GM18498 (cell line): Measurements from ENCODE around the gene DPH1.

Experiments used
- ATAC-seq: cut with Tn5 transposase; IDR thresholded peaks from one replicate; pipeline ENCODE4 v1.9.1; 2021; ENCODE audit warnings: mild to moderate bottlenecking, moderate library complexity; ENCODE audit not compliant: unreplicated experiment

DPH1 gene

DNA sequence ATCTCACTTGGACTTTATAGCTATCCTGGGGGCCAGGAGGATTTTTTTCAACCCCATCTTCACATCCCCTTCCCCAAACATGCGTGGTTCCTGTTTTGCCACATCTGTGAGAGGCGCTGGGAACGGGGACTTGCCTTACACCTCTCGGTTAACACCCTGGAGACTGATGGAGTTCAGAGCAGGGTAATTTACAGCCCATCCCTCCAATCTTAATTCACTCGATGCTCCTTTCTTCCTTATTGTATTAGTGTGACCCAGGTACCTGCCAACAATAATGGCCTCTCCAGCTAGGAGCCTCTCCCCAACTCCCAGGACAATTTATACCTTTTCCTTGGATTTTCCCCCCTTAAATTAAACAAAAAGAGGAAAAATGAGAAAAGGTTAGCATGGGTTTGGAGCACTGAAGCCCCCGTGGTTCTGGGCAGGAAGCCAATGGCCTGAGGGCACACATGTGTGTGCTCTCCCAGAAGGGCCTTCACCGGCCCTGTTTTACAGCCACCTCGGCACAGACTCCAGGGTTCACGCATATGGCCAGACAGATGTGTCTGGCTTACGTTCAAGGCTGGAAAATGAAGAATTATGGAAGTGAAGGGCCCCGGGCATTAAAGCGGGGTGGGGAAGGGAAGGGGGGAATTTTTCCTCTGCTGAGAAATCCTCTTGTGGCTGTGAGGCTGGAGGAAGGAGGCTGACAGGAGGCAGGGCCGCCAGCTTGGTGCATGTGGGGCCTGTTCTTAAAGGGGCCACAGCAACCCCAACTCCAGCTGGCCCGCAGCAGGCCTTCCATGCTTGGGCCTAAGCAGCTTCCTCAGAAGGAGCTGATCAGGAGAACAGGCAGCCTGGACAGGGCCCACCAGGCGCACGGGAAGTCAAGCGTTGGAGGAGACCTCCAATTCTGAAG lies 46.4 kb downstream of the DPH1 start:
- no peak for ATAC-seq

DNA sequence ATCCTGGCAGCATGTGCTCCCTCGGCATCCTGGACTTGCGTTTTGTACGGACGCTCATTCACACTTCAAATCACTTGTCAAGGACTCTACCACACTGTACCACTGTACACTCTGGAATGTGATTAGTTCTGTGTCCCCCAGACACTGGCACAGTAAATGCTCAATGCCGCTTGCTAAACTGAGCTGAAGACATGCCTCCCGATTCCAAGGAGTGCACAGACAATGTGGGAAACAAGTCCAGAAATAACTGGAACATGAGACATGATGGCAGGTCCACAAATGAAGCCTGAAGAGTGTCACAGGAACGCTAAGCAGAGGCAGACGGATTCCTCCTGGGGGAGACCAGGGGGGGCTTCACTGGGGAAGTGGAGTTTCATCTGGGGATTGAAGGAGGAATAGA lies 47.1 kb downstream of the DPH1 start:
- no peak for ATAC-seq

DNA sequence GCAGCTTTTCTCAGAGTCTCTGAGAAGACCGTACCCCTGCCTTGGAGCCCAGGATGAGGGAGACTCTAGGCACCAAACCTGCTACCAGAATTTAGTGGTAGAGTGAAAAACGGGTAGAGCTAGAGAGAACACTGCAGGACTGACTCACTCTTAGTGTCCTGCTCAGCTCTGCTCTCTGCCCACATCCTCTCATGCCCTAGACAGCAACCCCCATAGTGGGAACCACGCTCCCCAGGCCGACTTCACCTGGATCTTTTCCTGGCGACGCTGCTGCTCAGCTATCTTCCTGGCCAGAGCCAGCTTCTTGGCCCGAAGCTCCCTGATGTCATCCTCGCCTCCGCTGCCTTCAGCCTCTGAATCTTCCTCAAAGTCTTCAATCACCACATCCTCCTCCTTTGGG lies 51.6 kb downstream of the DPH1 start:
- ATAC-seq, result no peak

DNA sequence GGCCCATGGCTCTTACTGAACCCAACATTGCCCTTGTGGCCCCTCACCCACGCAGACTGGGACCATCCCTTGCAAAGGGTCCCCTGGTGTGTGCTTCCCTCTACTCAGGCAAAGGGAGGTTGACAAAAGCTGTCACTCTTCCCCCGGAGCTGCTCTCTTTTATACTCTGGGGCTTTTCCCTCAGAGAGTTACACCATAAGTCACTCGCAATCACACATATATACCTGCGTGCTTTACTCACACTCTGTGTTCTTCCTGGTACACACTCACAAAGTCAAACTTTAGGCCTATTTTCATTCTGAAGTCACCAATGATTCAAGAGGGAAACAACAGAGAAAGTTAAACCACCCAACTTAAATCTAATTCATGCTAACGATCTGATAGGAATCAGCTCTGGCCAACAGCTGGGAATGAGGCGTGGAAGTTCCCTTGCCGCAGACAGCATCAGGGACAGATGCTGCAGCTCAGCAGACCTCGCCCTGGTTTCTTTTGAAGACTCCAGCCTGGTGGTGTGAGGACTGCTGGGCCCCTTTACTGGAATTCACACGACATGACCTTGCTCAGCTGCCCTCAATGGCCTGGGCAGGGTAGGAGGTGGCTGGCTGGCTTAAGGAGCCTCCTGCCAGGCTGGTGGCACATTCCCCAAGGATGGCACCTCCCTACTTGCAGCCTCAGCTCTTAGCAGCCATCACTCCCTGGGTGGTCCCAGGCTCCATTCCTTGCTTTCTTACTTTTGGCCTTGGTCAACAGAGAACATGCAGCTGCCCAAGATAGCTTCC lies 52.2 kb downstream of the DPH1 start:
- ATAC-seq, result no peak

DNA sequence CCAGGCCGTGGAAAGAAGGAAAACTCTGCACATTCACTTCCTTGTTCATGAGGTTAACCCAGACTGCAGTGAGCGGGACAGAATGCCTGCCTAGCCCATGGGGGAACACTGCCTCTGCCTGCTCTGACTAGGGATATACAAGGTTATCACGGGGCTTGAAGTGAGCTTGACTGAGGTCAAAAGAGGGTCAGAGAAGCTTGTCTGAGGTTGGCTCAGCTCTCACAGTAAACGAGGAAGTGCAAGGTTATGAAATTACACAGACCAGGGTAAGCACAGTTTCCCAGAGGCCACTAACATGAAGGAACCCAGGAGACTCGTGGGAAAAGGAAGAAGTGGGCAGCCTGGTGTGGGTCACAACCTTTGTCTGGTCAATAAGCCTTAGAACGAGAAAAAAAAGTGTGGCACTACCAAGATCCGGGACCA lies 53.7 kb downstream of the DPH1 start:
- peak; percentile 45 for ATAC-seq

DNA sequence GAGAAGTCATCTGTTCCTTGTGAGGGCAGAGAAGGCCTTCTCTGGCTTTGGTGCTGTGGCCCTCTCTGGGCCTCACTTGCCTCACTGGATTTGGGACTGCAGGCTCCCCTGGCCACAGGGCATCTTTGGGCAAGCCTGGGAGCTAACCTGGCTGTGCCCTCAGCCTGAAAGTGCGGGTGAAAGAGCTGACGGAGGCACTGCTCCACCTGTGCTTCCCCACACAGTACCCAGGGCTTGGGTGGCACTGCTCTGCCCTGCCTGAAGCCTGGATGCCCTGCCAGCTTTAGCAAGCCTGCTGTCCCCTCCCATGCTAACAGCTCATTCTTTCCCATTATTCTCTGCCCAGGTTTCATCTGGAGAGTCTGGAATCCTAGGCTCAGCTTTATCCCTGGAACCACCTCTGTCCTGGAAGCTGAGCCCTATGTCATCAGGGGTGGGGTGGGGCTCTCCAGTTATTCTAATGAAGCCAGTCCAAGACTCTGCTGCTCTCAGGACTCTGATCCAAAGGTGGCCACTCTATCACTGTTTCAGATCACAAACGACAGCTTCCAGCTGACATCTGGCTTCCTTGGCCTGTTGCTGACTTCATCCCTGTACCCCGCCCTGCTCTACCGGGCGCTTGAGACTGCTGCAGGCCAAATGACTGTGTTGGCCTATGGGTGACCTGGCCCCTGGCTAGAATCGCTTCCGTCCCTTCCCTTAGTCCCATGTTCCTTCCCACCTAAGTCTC lies 54.2 kb downstream of the DPH1 start:
- ATAC-seq, result no peak

DNA sequence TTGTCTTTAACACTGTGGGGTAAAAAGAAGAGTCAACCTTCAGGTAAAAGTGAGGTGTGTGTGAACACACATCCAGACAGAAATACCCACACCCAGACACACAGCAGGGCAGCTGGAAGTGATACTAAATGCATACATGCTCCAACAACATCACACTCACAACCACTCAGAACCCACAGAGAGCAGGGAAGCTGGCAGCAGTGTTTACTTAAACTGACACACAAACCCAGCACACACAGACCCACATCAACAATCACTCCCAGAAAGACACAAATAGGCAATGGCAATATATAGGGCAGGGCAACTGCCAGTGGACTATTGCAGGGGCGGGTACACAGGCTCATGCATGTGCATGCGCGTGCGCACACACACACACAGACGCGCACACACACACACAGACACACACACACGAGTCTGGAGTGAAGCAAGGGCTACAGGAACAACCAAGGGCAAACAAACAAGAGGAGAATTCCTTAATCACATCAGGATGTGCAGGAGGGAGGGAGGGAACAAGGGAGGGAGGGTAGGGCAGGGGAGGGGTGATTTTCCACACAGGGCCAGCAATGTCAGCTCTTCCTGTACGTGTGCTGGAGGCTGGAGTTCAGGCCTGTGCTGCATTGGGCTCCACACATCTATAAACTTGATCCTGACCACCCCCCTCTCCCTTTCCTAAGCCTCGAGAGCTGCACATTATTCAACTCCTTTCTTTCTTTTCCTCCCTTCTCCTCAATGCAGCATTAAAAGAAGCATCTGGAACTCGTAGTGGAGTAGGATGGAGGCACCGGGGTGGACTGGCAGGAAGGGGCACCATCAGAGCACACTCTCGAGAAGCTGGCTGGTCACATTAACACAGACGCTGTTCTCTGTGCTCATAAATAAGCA lies 55.1 kb downstream of the DPH1 start:
- ATAC-seq, result no peak

DNA sequence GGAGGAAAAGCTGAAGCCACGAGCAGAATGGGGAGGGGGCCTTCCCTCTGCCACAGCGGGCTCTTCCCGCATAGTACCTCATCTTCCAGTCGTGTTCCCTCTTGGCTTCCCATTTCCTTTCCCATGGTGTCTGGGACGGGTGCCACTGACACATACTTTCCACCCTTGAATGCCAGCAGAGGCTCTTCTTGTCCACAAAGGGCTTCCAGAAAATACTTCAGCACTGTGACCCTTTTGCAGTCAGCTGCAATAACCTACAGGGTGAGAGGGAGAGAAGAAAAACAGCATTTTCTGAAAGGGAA lies 55.6 kb downstream of the DPH1 start:
- no peak for ATAC-seq

DNA sequence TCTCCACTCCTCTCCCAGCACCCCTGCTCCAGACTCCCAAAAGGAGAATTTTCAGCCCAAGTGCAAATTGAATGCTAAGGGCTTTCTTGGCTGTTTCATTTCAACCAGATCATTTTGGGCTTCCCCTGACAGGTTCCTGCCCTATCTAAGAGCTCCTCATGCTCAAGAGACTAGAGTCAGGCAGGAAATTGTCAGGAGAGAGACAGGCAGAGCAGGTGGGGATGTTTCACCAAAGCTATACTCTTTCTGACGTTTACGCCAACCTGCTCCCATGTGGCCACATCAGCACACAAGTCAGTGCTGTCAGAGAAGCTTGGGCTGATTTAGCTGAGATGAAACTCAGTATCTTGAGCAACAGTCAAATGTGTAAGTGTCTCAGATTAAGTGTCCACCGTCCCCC lies 56.4 kb downstream of the DPH1 start:
- ATAC-seq, result no peak

DNA sequence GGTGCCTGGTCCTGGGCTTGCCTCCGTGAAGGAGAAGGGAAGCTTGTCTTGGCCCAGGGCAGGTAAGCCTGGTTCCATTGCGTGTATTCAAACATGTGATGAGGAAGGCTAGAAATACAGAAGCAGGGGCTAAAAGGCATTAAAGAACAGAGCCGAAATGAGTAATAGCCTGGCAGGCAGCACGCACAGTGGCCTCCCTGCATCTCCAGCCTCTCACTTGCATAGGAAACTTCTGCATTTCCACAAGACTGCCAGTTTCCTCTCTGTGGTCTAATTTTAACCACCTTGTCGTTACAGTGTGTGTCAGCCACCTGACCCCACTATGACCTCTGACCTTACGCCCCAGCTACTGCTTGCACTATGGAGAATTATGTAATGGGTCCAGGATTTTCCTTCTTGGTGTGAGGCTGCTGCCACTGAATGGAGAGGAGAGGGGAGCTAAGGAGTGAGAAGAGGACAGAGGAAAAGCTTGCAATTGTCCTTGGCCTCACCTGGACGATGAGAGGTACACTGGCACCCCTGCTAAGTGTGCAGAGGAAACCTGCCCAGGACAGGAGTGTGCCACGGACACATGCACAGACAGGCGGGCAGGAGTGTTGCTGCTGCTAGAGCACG lies 57.8 kb downstream of the DPH1 start:
- peak; percentile 38 for ATAC-seq

DNA sequence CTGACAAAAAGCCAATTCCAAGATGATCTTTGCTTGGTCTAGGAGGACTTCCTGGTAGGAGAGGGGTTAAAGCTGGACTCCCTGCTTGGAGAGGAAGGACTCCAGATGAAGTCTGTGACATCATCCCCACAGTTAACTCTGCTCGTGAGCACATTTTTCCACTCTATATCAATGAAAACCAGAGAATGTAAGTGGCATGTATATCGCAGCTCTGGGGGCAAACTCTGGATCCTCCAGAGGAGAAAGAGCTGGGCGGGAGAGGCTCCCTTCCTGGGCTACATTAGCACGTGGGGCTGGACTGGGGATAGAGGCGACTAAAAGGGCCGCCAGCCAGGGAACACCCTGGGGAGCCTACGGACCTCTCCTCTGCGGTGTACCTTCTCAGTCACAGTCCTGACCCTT lies 59.1 kb downstream of the DPH1 start:
- ATAC-seq, result peak; percentile 25

DNA sequence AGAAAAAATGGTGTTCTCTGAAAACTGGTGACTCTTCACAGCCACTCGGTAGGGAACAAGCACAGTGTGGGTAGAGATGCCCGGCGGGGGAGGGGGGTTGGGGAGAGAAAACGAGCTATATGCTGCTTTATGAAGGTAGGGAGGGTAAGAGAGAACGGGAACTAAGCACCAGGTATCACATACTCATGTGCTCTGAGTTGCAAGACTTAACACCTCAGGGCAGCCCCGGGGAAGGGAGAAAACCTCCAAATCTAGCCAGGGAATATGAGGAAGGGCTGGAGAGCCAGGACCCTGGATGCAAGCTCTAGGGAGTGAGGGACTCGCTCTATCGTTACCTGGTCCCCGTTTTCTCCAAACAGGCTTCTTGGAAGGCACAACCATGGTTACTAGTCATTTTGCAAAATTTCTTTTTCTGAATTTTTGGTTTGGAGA lies 60.3 kb downstream of the DPH1 start:
- no peak for ATAC-seq

DNA sequence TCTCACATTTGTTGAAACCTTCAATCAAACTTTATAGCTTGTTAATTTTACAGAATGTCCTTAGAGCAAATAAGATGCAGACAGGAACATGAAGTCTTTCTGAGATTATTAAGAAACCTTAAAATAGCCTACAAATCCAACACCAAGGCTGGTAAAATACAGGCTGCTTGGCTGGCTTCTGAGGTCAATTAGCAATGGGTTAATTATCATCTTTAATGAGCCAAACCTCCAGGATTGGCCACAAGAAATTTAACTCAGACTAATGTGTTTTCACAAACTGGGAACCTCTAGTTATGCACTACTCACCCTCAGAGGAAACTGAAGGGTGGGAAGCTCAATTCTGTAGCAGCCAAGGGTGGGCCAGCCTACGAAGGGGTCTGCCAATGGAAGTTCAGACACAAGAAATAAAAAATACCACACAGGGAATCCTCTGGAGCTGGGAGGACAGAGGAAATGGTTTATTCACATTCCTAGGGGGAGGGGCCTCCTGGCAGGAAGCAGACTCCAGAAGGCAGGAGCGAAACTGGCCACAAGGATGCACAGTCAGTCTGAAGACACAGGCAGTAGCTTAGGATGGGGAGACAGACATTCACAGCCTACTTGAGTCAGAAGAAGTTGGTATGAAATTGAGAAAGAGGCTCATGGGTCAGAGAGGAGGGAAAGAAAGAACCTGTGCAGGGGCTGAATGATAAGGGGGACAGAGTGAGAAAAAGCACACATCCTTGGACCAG lies 61.0 kb downstream of the DPH1 start:
- ATAC-seq, result no peak

DNA sequence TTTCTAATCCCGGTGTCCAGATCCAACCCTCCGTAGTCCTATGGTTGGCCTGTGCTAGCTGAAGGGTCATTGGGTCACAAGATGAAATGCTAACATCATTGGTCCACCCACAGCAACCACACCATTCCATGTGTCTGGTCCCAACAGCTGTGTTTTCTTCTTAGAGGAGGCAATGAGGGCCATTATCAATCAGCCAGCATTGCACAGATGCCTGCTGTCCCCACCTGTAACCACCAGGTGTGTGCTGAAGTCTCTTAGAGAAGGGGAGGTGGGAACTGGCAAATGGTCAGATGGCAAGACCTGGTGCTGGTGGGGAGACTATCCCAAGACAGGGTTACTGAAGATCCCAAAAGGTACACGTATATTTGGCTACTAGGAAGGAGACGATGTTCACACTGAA lies 62.3 kb downstream of the DPH1 start:
- ATAC-seq, result no peak

DNA sequence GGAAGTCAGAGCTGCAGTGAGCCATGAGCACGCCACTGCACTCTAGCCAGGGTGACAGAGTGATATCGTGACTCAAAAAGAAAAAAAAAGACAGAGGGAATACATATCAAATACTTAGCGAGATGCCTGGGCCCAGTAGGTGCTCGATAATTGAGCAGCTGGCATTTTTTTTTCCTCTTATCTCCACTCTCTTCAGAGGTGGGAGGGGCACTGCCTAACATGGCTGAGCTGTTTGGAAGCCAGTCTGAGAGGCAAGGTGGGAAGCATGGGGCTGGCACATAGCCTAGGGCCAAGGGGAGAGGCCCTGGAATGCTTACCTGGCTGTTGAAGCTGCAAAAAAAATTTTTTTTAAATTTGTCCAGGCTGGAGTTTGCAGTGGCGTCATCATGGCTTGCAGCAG lies 63.4 kb downstream of the DPH1 start:
- no peak for ATAC-seq
